ENCODE data around the gene MDGA2. TPM values are rescaled to one million over a fixed set of nuclear protein-coding genes. Genes with fewer than 3 reads are reported as not detected.

MDGA2 gene
- total RNA-seq, 2 experiments from 2014 or later = not detected

GRCh38 chr14:47389535-47389934 lies 285.9 kb downstream of the MDGA2 start:
- Mint-ChIP-seq H3K4me3 (no peak overlapping the region), H3K27ac (no peak overlapping the region), H3K9me3 (no peaks in the 10 kb centered on the region), H3K4me1 (ENCODE audit: low read depth) (no peaks in the 10 kb centered on the region), H3K36me3 (ENCODE audit: low read depth) (no peaks in the 10 kb centered on the region), H3K27me3 (no peaks in the 10 kb centered on the region)
- POLR2A ChIA-PET = no interaction called here
- Histone ChIP-seq H3K9me3 (ENCODE audit: control insufficient read depth in 1 of 2, insufficient read depth in 1 of 2, low read length in 2 of 2) (peaks cover 0 to 6% of the 10 kb centered on the region in 2 experiments), H3K4me1 (ENCODE audit: insufficient read depth, low read length) (no peaks in the 10 kb centered on the region), H3K4me3 (ENCODE audit: low read length) (no peak overlapping the region), H3K36me3 (ENCODE audit: insufficient read depth, low read length) (no peaks in the 10 kb centered on the region), H3K27ac (ENCODE audit: low read depth in 1 of 2, low read length in 2 of 2) (no peak overlapping the region), H3K27me3 (ENCODE audit: control insufficient read depth in 1 of 2, insufficient read depth in 2 of 2, low read length in 2 of 2) (no peaks in the 10 kb centered on the region)
- ATAC-seq (ENCODE audit: poor library complexity) (no peak), DNase-seq (no peak)
- intact Hi-C loops (cut with DNase I, micrococcal nuclease) = no loop called here
- CTCF ChIA-PET = no interaction called here
- no peak for TF ChIP-seq CTCF (IDR thresholded peaks at IDR 0.05)

GRCh38 chr14:47366006-47366405 lies 309.4 kb downstream of the MDGA2 start:
- no peak for DNase-seq
- intact Hi-C loops (cut with DNase I, micrococcal nuclease) = no loop called here
- POLR2A ChIA-PET = no interaction called here
- no peaks in the 10 kb centered on the region for H3K36me3 ChIP-seq (ENCODE audit: insufficient read depth, low read length)
- H3K9me3 Mint-ChIP-seq = peaks cover 3% of the 10 kb centered on the region
- no peaks in the 10 kb centered on the region for H3K36me3 Mint-ChIP-seq (ENCODE audit: low read depth)
- peaks cover 0 to 4% of the 10 kb centered on the region in 2 experiments for H3K9me3 ChIP-seq (ENCODE audit: control insufficient read depth in 1 of 2, insufficient read depth in 1 of 2, low read length in 2 of 2)
- ATAC-seq (ENCODE audit: poor library complexity) = no peak
- CTCF ChIA-PET = no interaction called here
- H3K4me3 Mint-ChIP-seq = no peak overlapping the region
- no peak overlapping the region for H3K27ac Mint-ChIP-seq
- H3K4me1 ChIP-seq (ENCODE audit: insufficient read depth, low read length) = no peaks in the 10 kb centered on the region
- no peak for TF ChIP-seq CTCF (IDR thresholded peaks at IDR 0.05)
- H3K27me3 Mint-ChIP-seq = no peaks in the 10 kb centered on the region
- H3K4me1 Mint-ChIP-seq (ENCODE audit: low read depth) = no peaks in the 10 kb centered on the region
- H3K4me3 ChIP-seq (ENCODE audit: low read length) = no peak overlapping the region
- H3K27ac ChIP-seq (ENCODE audit: low read depth in 1 of 2, low read length in 2 of 2) = no peak overlapping the region
- no peaks in the 10 kb centered on the region for H3K27me3 ChIP-seq (ENCODE audit: control insufficient read depth in 1 of 2, insufficient read depth in 2 of 2, low read length in 2 of 2)

GRCh38 chr14:47365233-47365632 lies 310.2 kb downstream of the MDGA2 start:
- H3K27me3 ChIP-seq (ENCODE audit: control insufficient read depth in 1 of 2, insufficient read depth in 2 of 2, low read length in 2 of 2) = no peaks in the 10 kb centered on the region
- H3K9me3 ChIP-seq (ENCODE audit: control insufficient read depth in 1 of 2, insufficient read depth in 1 of 2, low read length in 2 of 2) = peaks cover 0 to 4% of the 10 kb centered on the region in 2 experiments
- Mint-ChIP-seq H3K4me3 (no peak overlapping the region), H3K9me3 (peaks cover 3% of the 10 kb centered on the region), H3K27ac (no peak overlapping the region), H3K36me3 (ENCODE audit: low read depth) (no peaks in the 10 kb centered on the region), H3K27me3 (no peaks in the 10 kb centered on the region), H3K4me1 (ENCODE audit: low read depth) (no peaks in the 10 kb centered on the region)
- TF ChIP-seq CTCF (IDR thresholded peaks at IDR 0.05) = no peak
- CTCF ChIA-PET = no interaction called here
- DNase-seq = no peak
- H3K4me1 ChIP-seq (ENCODE audit: insufficient read depth, low read length) = no peaks in the 10 kb centered on the region
- intact Hi-C loops (cut with DNase I, micrococcal nuclease) = no loop called here
- H3K4me3 ChIP-seq (ENCODE audit: low read length) = no peak overlapping the region
- no peak overlapping the region for H3K27ac ChIP-seq (ENCODE audit: low read depth in 1 of 2, low read length in 2 of 2)
- no peaks in the 10 kb centered on the region for H3K36me3 ChIP-seq (ENCODE audit: insufficient read depth, low read length)
- ATAC-seq (ENCODE audit: poor library complexity) = no peak
- POLR2A ChIA-PET = no interaction called here

Measured in CD4-positive, alpha-beta T cell (primary cell).